ENCODE measurements around the gene RHOU.

The RHOU gene

DNA sequence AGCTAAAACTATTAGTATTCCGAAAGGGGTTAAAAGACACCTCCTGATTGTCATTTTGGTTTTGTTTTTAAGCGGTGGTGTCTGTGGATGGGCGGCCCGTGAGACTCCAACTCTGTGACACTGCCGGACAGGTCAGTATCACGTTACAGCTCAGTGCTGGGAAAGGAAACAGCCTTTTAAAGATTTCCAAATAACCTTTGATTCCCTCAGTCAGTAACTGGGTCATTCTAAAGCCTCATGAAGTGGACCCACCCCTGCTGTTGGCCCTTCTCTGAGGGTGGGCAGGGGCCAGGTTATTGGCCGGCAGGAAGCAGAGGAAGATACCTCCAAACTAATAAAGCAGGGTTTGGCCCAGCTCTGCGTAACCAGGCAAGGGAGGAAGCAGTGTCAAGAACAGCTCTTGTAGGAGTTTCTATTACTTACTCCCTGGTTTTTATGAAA, 2.3 kb downstream of the RHOU start:
- no peak for DNase-seq

DNA sequence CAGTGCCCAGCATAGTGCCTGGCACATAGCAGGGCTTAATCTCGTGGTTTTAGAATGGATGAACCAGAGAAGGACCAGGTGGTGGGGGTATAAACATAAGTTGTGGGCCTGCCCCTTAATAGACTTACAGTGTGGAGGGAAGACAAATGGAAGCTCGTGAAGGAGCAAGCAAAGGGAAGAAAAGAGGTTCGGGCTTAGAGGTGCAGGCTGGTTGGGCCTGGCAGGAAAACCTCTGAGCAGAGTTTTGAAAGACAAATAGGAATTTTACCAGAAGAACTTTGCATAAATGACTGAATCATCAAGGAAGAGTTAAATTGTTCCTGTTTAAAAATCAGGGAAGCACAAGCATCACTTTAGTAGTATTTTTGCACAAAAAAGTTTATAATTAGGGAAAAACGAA, 4.5 kb downstream of the RHOU start:
- DNase-seq: no peak

GRCh38 chr1:228740543-228741317, 5.5 kb downstream of the RHOU start:
- DNase-seq: no peak

DNA sequence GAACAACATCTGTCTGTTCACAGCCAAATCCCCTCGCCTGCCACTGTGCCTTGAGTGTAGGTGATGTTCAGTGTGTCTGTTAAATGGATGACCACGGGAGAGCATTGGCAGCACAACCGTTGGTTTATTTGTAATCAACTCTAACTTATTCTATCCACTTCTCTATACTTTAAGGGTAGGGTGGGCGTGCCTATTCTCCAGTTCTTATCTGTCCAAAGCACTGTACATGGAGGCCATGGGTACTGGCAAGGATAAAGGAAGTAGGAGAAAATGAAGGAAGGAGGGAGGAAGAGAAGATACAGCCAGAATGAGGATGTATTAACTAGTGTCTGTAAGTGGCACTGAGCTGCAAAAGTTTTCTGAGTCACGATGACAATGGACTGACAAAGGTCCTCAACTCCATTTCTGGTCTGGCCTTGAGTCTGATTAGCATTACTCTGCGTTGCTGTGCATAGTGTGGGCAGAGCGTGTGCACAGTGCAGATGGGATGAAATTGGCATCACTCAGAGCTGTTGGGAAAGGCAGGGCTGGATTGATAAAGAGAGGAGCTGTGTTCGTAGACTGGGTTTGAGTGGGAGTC, 7.1 kb downstream of the RHOU start:
- no peak for DNase-seq

GRCh38 chr1:228743405-228743804, 8.1 kb downstream of the RHOU start:
- DNase-seq: no peak

GRCh38 chr1:228744356-228744755, 9.1 kb downstream of the RHOU start:
- DNase-seq: no peak

DNA sequence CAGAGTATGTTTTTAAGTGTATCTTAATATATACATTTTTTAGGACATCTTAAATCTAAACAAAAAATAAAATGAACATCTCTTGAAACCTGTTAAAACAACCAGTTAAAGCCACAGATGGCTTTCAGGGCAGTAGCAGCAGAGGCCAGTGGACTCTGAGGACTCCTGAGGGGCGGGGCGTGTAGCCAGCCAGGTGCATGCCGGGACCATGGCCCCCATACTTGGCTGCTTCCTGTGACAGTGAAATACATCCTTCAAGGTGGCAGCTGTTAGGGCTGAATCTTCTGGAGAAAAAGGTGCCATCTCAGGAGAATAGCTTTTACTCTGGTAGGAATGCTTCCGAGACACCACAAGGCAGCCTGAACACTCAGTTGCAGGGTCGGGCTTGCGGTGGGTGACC, 9.6 kb downstream of the RHOU start:
- no peak for DNase-seq

GRCh38 chr1:228745497-228745896, 10.2 kb downstream of the RHOU start:
- no peak for DNase-seq

GRCh38 chr1:228747301-228747935, 12.1 kb downstream of the RHOU start:
- DNase-seq: no peak

DNA sequence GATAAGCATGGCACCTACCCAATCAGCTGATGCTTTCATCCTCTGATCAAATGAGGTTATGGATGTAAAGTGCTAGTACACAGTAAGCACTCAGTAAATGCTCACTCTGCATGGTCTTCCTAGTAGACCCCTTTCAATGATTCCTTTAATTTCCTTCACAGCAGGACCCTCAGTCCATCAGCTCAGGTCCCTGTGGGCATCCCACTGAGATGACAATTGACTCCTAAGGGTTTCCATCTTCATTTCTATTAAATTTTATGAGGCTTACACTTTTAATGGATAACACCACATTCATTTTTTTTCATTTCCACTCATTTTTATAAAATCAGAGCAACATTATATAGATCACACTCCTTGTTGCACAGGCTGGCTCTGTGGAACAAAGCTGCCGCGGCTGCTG, 12.8 kb downstream of the RHOU start:
- no peak for DNase-seq

GRCh38 chr1:228748431-228748830, 13.2 kb downstream of the RHOU start:
- DNase-seq: no peak

DNA sequence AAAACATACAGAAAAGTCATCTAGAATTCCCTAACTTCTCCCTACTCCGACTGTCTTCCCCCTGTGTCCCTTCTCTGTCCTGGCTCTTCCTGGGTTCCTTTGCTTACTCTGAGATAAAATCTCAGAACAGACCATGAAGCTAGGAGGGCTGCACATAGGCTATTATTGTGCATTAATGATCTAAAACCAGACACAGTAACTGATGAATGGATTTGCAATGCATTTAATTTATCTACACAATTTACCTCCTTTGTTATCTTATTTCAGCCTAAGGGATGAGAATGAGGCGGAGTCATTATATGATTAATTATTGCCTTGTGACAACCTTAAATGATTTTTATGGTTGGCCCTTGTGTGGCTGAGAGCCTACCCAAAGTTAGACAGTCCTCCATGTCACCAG, 14.5 kb downstream of the RHOU start:
- no peak for DNase-seq

- no peak for DNase-seq
Measured at GRCh38 chr1:228750915-228751314, 15.6 kb downstream of the RHOU start.

DNA sequence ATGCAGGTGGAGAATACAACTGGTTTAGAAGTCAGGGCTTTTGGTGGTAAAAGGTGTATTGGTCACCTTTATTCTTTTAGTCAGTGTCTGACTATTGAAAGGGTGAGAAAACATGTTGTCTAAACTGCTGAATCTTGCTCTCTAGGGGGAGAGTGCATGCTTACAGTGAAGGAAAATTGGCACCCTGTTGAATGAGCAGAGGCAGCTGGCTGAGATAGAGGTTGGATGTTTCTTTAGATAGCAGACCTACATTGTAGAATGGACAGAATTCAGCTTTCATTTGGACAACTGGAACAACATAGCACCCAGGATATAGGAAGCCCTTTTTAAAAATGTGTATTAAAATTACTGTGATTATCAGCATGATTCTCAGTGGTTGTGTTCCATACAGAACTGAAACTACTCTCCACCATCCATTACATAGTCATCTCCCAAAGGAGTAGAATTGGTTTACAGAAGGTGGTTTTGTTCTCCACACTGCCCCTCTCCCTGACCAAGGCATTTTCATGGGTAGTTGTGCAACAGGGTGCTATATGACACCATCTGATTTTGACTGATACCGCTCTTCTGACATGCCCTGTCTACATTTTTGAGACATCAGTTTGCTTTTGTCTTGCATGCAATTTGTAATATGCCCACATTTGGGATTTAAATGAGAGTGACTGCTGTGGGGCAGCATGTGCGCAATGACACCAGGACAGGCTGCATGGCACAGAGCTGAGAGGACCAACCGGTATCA, 16.2 kb downstream of the RHOU start:
- DNase-seq: no peak

DNA sequence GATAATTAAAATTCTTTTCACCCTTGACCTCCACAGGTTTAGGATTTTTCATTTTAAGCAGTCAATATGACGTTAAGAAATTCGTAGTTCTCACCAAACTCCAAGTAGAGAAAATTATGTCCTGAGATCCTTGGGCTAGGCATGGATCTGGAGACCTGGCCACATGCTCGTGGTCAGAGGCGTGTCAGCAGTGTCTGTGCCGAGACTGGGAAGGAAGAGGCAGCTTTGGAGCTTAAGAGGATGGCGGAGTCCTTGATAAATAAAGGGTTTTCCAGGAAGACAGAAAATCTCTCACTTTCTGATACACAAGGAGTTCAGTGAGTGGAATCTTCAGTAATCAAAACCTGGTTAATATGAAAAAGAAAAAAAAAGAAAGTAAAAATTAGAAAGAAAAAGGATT, 17.0 kb downstream of the RHOU start:
- DNase-seq: no peak

- peak; percentile 23 for DNase-seq
Measured at GRCh38 chr1:228752675-228753265, 17.5 kb downstream of the RHOU start.

GRCh38 chr1:228753287-228753686, 18.0 kb downstream of the RHOU start:
- no peak for DNase-seq

- DNase-seq: peak; percentile 47
Measured at GRCh38 chr1:228753786-228754360, 18.6 kb downstream of the RHOU start.

DNA sequence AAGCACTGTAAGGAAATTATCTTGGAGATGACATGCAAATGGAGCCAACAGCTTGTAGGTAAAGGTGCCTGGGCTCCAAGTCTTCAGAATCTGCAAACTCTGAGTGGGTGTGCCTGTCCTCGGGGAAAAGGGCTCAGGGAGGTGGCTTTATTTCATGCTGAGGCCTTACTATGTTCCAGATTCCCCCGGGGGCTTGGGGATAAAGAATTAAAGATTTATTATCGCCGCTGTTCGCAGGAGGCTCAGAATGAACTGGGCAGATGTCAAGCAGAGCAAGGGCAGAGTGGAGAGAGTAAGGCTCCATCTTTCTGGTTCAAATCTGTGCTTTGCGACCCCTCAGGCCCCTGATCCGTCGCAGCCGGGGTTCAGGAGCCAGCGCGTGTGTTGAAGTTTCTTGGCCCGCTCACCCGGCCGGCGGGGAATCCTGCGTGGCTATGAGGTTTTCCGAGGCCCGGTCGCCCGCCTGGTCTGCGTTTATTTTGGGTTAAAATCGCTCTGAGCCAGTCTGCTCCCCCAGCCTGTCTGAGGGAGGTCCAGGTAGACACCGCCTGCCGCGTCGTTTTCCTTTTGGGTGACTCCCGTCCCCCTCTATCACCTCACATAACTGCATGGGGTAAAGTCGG, 19.5 kb downstream of the RHOU start:
- DNase-seq: no peak

GRCh38 chr1:228755800-228756199, 20.5 kb downstream of the RHOU start:
- DNase-seq: no peak

GRCh38 chr1:228756457-228756856, 21.2 kb downstream of the RHOU start:
- no peak for DNase-seq

DNA sequence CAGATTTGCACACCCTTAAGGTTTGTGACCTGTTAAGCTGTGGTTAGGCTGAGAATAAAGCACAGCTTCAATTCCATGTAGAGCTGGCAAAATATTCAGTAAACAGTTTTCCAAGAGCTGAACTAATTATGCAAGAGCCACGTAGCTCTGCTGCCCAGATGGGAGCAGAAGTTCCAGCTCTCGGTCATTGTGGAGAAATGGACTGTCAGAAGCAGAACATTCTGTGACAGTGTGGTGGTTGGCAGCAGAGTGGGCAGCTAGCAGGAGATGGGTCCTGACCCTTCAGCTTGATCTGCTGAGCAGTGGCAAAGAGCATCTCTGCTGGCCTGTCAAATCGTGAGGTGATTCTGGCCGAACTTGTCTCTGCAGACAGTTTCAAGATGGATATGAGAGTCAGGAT, 23.2 kb downstream of the RHOU start:
- no peak for DNase-seq

Measured in fibroblast of skin of abdomen (primary cell).